Measurements from ENCODE around the gene AKT1. TPM values are rescaled to one million over a fixed set of nuclear protein-coding genes. Genes with fewer than 3 reads are reported as not detected.

AKT1 gene
- total RNA-seq, 1 donor from 2014 or later = 133 TPM

DNA sequence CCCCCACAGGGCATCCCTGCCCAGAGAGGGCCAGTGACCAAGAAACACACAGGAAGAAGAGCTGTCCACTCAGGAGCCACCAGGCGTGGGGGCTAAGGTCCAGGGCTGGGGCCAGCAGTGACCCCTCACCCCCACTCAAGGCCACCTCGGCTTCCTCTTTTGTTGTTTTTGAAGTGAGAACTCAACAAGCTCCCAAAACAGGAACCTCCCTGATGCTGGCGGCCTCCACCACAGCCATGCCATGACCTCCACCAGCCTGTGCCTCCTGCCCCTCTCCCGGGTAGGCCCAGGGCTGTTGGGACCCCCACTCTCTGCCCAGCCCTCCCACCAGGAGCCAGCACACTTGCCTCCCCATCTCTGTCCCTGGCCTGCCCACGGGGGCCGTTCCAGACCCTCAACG, 7.8 kb downstream of the AKT1 start:
- intact Hi-C loops (cut with micrococcal nuclease) = no loop called here

DNA sequence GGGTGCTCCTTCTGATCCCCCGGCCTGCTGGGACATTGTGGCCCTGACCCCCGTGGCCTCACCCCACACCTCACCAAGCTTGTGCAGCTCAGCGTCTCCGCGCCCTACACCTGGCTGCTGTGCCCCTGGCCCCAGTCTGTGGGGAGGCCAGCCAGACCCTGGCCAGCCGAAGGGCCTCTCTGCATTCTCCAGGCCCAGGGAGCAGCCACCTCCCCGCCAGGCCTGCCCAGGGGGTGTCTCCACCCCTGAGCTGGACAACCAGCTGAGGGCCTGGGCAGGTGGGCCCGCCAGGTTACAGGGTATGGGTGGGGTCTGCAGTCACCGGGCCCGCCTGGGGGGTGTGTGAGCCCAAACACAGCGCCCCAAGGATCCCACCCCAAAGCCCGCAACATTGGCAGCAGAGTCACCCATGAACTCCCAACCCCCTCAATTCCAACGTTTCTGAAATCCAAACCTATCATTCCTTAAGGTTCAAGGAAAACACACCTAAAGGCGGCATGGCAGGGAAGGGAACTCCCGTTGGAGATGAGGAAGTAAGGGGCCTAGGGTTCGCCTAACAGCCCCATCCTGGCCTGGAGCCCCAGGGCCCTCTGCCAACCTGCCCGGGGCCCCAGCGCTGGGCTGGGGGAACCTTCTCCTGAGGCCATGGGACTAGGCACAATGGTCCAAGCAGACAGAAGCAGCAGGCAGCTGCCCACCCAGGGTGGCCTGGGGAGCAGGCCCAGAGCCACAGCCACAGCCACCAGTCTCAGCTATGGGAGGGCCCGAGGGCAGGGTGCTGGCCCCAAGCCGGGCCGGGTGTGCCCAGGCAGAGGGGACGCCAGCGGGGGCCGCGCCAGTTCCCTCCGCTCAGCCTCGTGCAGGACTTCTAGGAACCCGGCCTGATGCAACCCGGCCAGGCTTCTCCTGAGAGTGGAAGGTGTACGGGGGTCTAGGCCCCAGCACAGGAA, 8.5 kb downstream of the AKT1 start:
- intact Hi-C loops (cut with micrococcal nuclease) = no loop called here

DNA sequence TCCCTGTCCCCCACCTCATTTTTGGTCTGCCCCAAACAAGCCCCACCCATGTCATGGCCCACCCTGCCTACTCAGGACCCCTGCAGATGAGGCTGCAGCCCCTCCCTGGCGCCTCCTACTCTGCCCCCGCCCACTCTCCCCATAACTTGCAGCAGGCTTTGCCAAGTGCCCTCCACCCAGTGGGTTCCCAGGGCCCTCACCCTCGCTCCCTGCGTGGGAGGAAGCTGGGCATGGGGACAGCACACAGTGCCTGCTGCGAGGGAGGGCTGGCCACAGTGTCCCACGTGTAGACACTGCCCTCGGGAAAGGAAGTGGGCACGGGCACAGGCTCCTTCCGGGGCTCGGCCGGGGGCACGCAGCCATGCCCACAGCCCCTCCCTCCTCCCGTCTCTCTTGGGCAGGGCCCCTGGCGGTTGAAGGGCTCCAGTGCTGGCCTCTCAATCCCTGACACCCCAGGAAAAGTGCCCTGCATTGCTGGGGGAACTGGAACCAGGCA, 9.4 kb downstream of the AKT1 start:
- intact Hi-C loops (cut with micrococcal nuclease) = no loop called here

DNA sequence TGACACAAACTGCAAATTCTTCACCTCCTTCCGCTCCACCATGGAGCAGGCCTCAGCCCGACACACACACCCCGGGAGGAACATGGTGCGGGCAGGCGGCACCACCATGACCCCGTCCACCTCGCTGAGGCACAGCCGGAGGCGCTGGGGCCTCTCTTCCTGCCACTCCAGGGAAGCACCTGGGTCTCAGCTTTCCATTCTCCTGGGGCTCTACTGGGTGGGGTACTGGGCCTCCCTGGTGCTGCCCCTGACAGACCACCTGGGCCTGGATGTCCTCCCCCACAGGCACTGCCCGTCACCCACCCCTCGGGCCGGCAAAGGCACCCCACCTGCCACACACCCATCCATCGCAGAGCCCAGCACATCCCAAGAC, 9.9 kb downstream of the AKT1 start:
- intact Hi-C loops (cut with micrococcal nuclease) = no loop called here

DNA sequence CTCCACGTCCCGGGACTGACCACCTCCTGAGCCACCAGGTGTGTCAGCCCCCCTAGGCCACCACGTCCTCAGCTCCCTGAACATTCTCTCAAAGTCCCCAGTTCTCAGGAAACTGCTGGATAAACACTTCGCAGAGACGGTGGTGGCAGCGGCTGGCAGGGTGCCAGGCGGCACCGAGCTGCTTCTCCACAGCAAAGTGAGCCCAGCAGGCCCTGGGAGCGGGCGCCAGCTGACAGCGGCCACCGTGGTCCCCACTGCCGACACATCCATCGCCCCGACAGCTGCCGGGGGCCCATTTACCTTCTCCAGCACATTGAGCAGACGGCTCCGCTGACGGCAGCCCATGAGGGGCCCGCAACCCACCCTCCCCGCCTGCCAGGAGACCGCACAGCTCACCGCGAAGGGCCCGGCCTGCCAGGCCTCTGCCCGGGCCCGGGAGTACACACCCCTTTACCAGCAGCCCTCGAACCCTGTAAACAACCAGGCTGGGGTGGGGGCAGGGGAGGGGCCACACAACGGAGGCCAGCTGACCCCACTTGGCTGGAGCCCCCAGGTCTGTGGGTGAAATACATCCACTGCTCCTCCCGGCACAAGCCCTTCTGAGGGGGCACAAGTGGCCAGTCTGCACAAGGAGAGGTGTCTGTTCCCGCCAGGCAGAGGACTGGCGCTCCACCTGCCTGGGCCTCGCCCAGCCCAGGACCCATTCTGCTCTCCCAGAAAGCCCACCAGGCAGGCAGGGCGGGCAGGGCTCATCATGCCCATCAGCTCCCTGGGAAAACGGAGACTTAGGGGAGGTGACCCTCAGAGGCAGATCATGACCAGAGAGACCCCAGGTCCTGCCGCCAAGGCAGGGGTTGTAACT, 10.5 kb downstream of the AKT1 start:
- intact Hi-C loops (cut with micrococcal nuclease) = no loop called here

DNA sequence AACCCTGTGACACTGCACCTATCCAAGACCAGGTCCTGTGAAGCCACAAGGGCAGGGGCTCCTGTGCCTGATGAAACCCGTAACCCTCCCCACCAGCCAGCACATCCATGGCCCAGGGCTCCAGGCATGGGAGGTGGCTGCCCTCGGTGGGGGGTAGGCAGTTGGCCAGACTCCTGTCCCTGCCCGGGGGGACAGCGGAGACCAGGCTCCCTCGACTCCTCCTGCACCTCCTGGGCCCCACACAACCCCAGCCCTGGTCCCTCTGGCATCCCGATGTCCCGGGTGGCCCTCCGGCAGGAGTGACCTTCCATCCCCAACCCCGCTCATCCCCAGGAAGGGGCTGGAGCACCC, 11.4 kb downstream of the AKT1 start:
- intact Hi-C loops (cut with micrococcal nuclease) = no loop called here

DNA sequence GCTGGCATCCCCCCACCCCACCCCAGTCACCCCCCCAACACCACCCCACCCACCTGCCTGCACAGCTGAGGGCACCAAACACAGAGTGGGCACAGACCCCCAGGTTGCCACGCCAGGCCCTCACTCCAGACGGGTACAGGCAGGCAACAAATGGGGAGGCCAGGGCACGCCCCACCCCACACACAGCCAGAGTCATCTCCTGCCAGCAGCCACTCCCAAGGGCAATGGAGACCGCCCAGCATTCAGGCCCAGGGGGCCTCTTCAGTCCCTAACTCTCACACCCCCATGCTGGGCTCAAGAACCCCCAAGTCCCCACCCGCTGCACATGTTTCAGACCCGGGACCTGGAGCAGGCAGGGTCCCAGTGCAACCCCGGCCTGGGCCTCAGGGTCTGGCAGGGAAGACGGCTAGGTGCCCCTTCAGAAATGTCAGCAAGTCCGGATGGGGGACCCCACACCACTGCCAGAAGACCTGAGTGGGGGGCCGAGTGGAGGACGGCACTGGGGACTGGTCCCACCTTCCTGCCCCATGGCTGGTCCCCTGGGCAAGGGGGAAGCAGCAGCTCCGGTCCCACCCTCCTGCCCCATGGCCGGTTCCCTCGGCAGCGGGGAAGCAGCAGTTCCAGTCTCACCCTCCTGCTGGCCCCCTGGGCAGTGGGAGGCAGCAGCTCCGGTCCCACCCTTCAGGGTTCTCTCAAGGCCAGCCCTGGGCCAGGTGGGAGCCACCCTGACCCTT, 11.9 kb downstream of the AKT1 start:
- intact Hi-C loops (cut with micrococcal nuclease) = no loop called here

DNA sequence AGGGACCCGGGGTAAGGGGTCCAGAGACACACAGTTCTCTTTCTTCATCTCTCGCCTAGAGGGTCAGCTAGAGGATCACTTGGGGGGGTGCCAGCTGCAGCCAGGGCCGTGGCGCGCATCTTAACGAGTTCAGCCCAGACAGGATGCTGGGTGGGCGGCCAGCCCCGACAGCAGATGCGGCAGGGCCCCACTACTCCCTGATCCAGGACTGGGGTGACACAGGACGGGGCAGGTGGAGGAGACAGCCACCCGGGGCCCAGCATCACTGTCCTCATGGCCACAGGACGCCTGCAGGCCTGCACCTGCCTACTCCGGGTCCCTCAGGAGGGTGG, 12.8 kb downstream of the AKT1 start:
- intact Hi-C loops (cut with micrococcal nuclease) = no loop called here

DNA sequence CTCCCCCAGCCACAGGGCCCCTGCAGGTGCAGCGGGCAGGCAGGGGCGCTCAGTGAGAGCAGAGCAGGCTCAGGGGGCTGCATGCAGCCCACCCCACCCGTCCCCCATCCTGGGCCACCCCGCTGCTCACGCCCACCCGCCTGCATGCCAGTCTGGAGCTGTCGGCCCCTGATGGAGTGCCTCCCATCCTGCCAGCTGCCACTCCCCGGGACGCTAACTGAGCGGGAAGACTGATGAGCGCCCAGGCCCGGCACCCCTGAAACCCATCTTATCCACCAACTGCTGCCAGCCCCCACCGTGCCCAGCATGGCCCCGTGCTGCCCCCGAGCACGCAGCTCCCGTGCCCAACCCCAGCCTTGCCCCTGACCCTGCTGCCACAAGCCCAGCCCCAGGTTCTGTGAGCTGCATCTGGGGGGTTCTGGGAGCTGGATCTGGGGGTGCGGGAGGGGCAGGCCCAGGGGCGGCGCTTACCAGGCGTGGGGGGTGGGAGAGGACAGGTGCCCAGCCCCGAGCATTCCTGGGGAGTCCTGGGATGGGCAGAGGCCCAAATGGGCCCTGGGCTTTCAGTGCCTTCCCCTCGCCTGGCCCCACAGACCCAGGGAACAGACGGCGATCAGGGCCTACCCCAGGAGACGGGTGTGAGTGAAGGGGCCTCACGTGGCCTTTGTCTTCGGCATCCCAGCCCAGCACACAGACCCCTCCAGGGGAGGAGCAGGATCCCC, 13.3 kb downstream of the AKT1 start:
- intact Hi-C loops (cut with micrococcal nuclease) = no loop called here

DNA sequence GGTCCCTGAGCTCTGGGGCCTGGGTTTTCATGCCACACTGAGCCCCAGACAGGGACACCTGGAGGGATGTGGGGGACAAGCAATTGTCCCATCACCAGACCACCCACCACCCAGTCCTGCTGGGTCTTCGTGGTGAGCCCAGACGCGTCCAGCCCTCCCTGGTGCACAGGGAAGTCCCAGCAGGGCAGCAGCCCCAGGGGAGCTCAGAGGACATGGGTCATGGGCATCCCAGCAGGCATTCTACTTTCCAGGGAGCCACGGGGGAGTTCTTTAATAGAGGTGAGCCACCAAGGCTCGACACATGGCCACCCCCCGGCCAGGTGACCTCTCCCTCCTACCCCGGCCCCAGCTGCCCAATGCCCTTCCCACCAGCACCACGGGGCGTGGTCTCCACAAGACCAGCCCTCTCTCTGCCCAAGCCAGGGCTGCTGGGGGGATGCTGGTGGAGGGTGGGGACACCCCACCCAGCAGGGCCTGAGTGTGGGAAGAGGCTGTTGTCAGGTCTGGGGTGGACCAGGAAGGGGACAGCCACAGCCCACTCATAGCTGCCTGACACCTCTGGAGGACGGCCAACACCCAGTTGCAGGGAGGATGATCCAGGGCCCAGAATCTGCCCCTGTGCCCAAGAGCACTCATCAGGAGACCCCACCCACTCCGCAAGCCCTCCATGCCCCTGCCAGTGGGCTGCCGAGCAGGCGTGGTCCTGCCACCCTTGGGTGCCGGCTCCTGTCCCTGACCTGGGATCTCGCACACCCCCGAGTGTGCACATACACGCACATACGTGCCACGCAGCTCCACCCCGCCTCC, 14.1 kb downstream of the AKT1 start:
- intact Hi-C loops (cut with micrococcal nuclease) = no loop called here

DNA sequence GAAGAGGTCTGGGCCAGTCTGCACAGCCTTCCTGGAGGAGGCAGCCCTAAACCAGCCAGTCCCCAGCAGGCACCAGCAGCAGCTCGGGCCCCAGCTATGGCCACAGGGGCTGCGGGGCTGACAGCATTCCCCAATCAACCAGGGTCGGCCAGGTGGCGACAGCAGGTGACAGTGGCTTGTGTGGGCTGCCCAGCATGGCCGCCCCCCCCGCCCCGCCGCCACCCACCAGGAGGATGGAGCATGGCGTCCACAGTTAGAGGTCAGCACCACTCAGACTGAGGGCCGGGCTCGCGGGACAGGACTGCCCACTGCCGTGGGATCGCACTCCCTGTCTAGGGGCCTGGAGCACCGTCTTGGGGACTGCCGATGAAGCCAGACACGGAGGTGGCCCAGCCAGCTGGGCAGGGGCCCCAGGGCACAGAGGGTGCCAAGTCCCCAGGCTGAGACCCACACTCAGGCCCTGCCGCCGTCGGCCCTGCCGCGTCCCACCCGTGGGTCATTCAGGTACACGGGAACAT, 15.0 kb downstream of the AKT1 start:
- intact Hi-C loops (cut with micrococcal nuclease) = no loop called here

DNA sequence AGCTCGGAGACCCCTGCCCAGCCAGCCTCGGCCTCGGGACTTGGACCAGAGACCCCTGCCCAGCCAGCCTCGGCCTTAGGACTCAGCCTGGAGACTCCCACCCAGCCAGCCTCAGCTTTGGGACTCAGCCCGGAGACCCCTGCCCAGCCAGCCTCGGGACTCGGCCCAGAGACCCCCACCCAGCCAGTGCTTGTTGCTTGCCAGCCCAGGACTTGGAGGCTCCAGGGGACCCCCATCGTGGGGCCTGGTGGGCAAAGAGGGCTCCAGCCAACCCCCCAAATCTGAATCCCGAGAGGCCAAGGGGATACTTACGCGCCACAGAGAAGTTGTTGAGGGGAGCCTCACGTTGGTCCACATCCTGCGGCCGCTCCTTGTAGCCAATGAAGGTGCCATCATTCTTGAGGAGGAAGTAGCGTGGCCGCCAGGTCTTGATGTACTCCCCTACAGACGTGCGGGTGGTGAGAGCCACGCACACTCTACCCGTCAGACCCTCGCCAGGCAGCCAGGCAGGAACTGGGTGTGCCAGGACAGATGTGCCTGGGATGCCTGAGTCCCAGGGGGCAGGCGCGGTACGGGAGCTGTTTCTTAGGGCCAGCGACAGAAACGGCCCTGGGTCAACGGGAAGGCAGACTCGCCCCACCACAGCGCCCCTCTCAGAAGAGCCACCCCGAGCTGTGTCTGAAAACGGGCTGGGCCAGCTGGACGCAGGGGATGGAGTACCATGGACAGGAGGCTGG, 15.6 kb downstream of the AKT1 start:
- intact Hi-C loops (cut with micrococcal nuclease) = no loop called here

DNA sequence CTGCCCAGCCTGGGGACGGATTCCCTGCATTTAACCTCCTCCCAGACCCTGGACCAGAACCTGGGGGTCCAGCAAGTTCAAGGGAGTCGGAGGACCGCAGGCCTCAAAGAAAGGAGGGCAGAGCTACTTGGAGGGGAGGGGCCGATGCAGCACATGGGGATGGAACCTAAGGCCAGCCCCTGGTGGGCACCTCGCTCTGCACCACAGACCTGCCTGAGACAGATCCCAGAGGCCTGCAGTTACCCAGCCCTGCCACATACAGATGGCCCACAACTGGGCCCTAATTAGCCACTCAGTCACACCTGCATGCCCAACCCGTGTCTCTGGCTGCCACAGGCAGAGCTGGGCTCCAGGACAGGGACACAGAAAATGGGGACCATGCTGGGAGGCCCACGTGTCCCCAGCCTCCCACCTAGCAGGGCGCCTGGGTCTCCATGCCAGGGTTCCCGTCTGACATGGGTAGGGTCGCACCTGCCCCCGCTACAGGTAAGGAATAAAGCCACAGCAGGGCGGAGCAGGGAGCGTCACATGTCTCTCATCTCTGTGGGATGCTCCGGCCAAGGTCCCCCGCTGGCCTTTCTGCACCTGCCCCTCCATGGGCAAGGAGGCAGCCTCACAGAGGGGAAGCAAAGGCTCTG, 16.7 kb downstream of the AKT1 start:
- intact Hi-C loops (cut with micrococcal nuclease) = no loop called here

DNA sequence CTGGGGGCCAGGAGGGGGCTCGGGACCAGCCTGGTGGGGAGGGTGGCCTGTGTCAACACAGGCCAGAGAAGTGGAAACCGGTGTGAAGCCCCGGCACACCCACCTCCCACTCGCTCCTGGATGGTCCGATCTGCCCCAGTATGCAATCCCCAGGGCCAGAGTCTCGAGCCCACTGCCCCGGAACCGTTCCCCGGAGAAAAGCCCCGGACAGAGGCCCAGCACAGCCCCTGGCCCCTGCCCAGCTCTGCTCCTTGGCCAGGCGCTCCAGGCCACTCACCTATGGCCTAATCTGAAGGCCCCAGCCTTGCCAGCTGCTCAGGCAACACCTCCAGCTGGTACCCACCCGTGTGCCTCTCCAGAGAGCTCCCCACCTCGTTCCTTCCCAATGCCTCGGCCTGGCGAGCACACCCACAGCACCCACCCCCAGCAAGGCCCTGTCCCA, 17.7 kb downstream of the AKT1 start:
- intact Hi-C loops (cut with micrococcal nuclease) = no loop called here

DNA sequence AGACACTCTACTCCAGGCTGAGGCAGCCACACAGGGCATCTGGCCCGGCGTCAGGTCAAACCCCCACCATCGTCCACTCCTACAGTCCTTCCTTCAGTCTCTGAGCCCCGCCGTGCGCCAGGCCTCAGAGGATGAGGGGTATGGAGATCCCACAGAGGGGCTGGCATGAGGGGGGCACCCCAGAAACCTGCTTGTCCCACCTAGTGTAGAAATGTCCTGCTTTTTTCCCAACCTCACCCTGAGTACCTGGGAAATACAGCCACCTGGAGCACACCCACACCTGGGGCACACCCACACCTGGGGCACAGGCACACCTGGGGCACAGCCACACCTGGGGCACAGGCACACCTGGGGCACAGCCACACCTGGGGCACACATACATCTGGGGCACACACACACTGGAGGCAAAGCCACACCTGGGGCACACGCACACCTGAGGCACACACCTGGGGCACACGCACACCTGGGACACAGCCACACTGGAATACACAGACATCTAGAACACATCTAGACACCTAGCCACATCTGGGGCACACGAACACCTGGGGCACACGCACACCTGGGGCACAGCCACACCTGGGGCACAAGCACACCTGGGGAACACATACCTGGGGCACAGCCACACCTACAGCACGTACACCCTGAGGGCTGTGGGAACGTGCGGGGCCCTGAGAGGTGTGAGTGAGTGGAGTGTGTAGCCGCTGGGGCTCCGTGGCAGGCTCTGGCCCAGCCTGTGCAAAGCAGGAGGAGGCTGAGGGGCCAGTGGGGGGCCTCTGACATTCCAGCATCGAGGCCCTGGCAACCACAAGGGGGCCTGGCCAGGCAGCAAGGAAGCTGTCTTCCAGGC, 18.4 kb downstream of the AKT1 start:
- intact Hi-C loops (cut with micrococcal nuclease) = no loop called here

DNA sequence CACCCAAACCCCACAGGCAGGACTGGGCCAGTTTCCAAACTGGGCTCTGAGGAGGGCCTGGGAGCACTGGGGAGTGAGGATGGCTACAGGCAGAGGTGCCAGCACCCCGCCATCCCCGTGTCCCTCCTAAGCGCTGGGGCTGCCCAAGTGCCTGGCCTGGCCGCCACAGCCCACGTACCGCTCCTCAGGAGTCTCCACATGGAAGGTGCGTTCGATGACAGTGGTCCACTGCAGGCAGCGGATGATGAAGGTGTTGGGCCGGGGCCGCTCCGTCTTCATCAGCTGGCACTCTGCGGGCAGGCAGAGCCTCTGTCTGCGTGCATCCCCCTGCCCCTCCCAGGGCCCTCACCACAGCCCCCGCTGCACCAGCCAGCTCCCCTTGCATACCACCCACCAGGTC, 19.1 kb downstream of the AKT1 start:
- intact Hi-C loops (cut with micrococcal nuclease) = no loop called here

DNA sequence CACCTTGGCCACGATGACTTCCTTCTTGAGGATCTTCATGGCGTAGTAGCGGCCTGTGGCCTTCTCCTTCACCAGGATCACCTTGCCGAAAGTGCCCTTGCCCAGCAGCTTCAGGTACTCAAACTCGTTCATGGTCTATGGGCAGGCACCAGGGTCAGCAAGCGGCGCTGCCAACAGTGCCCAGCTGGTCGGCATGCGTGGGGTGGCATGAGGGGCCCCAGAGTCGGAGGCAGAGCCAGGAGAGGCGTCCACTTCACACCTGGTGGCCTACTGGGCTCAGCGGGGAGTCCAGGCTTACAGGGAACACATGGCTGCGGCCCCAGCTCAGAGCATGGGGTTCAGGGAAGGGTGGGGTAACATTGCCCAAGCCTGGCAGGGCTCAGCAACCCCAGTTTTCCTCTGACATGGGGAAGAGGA, 20.5 kb downstream of the AKT1 start:
- intact Hi-C loops (cut with micrococcal nuclease) = no loop called here

All from T-helper 1 cell treated with Interleukin-12 subunit alpha and Interleukin-12 subunit beta and Interleukin-4 antibody, amounts not matched to agents 30 ng/mL and 1 ng/mL, for 36 hours (primary cell).